PFSK-1 (cell line): ENCODE data around the gene DRD3.
A peak's percentile ranks its signal among the peaks of the same experiment; 100 is the strongest.

ENCODE experiments used
- FOXP2 ChIP-seq: optimal IDR thresholded peaks from 2 replicates; pipeline ENCODE3; 2011; ENCODE audit warnings: borderline replicate concordance, control low read depth, inconsistent platforms; ENCODE audit not compliant: insufficient read depth; ENCODE audit errors: extremely low read length, extremely low read depth
- POLR2AphosphoS5 ChIP-seq: IDR thresholded peaks from 2 replicates; pipeline ENCODE4 v1.6.1; 2012; ENCODE audit warnings: low read depth, mild to moderate bottlenecking, control low read depth, low read length, moderate library complexity
- SIN3A ChIP-seq: IDR thresholded peaks from 2 replicates; pipeline ENCODE4 v1.6.1; 2012; ENCODE audit warnings: mild to moderate bottlenecking, low read length, moderate library complexity, borderline replicate concordance; ENCODE audit not compliant: insufficient read depth
- TAF1 ChIP-seq: IDR thresholded peaks from 2 replicates; pipeline ENCODE4 v1.6.1; 2012; ENCODE audit warnings: low read length, control low read depth, borderline replicate concordance; ENCODE audit not compliant: insufficient read depth
- TF ChIP-seq, protein P1 (sequence below), 2 experiments: IDR thresholded peaks; 2 replicates each; pipeline versions ENCODE4 v1.6.1 to v1.8.0; 2011 to 2012; ENCODE audit warnings: low read depth in 2 of 2, low read length in 2 of 2, control low read depth in 1 of 2, inconsistent platforms in 1 of 2, mild to moderate bottlenecking in 1 of 2, moderate library complexity in 1 of 2; ENCODE audit not compliant: insufficient read depth in 1 of 2

DRD3 gene

DNA sequence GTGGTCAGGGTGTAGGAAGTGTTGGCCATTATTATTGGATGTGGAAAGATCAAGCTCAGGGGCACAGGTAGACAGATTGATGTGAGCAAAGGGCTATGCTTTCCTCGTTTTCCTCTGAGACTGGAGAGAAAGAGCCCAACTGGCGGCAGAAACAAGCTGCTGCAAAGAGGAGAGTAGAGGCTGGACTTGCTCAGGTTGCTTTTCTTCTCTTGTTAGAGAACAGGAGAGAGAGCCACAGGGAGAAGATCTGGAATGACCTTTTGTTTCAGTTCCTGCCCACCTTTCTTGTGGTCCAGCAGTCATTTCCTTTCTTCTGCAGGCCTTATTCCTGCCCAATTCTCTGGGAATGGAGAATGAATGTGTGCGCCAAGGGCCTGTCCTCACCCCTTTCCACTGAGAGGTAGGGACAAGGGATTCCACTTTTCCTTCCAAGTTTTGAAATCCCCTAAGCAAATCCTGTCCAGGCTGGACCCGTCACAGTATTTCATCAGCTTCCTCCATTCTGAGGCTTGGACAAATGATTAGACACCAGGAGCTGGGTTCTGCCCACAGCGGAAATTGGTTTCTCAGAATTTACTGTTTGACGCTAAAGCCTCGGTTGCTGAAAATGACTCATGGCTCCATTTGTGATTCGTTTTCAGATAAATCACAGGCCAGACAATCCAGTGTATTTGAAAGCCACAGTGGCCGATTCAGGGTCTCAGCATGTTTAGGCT, 42.5 kb upstream of the DRD3 start:
- TF ChIP-seq, protein P1, sequence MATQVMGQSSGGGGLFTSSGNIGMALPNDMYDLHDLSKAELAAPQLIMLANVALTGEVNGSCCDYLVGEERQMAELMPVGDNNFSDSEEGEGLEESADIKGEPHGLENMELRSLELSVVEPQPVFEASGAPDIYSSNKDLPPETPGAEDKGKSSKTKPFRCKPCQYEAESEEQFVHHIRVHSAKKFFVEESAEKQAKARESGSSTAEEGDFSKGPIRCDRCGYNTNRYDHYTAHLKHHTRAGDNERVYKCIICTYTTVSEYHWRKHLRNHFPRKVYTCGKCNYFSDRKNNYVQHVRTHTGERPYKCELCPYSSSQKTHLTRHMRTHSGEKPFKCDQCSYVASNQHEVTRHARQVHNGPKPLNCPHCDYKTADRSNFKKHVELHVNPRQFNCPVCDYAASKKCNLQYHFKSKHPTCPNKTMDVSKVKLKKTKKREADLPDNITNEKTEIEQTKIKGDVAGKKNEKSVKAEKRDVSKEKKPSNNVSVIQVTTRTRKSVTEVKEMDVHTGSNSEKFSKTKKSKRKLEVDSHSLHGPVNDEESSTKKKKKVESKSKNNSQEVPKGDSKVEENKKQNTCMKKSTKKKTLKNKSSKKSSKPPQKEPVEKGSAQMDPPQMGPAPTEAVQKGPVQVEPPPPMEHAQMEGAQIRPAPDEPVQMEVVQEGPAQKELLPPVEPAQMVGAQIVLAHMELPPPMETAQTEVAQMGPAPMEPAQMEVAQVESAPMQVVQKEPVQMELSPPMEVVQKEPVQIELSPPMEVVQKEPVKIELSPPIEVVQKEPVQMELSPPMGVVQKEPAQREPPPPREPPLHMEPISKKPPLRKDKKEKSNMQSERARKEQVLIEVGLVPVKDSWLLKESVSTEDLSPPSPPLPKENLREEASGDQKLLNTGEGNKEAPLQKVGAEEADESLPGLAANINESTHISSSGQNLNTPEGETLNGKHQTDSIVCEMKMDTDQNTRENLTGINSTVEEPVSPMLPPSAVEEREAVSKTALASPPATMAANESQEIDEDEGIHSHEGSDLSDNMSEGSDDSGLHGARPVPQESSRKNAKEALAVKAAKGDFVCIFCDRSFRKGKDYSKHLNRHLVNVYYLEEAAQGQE (IDR thresholded peaks at IDR 0.05; ENCODE audit: insufficient read depth in 1 of 2, low read depth in 2 of 2, low read length in 2 of 2) = no peak
- no peak for TF ChIP-seq FOXP2
- TF ChIP-seq SIN3A = 0 out of 2 replicates have a peak, but pooled peaks have one; percentile 11
- no peak for TF ChIP-seq TAF1

DNA sequence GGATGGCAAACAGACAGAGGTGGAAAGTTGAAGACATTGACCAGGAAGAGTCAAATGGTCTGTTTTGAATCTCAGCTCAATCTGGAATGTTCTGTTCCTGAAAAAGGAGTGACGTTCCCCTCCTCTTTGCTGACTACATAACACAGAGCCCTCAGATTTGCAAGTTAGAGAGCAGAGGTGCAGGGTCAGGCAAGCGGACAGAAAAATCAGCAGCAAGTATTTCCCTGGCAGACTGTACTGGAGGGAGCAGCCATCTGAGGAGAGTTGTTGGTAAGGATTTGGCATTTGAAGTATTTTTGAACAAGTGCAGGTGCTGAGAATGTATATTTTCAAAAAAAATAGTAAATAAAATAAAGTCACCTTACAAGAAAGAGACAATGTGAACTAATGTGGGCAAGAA, 40.9 kb upstream of the DRD3 start:
- TF ChIP-seq, protein P1 (IDR thresholded peaks at IDR 0.05; ENCODE audit: insufficient read depth in 1 of 2, low read depth in 2 of 2, low read length in 2 of 2) = no peak
- TF ChIP-seq TAF1 (no peak), SIN3A (no peak), FOXP2 (no peak), POLR2AphosphoS5 (no peak)

DNA sequence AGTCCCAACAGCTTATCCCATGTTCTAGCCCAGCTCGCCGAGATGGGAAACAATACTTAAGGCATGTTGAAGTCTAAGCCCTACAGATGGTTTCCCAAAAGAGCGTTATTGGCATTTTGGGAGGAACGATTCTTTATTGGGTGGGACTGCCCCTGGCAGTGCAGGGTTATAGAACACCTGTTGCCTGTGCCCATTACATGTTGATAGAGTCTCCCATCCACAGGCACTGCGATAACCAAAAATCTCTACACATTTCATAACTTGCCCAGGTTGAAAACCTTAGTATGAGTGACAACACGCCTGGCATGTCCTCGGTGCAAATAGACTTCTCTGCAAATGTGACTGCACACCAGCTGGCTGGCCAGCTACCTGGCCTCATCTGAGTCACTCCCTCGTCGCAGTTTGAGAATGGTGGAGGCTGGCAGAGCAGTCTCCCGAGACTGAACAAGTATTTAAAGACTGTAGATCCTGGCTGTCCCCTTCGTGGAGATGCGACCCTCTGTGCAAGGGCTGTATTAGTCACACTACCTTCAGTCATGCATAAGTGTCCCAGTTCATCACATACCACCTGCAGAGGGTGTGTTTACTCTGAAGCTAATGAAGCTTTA, 39.8 kb upstream of the DRD3 start:
- TF ChIP-seq TAF1 (no peak), FOXP2 (no peak), SIN3A (no peak), POLR2AphosphoS5 (no peak)
- TF ChIP-seq, protein P1 (IDR thresholded peaks at IDR 0.05; ENCODE audit: insufficient read depth in 1 of 2, low read depth in 2 of 2, low read length in 2 of 2) = no peak

DNA sequence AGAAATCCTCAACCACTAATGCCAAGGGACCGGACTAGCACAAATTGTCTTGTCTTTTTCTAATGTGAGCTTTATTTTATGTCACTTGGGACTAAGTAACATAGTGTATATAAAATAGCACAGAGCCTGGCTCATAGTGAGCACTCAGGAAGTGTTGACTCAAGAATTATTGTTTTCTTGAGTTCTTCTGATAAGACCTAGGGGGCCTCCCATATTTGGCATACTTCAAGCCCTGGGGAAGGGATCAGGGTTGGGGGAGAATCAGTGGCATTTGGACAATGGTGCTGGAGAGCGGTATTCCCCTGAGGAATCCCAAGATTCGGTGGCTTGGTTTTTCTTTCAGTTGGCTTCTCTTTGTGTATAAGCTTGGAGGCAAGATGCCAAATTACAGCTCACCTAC, 39.2 kb upstream of the DRD3 start:
- TF ChIP-seq FOXP2 (no peak), POLR2AphosphoS5 (no peak), SIN3A (no peak), TAF1 (no peak)
- TF ChIP-seq, protein P1 (IDR thresholded peaks at IDR 0.05; ENCODE audit: insufficient read depth in 1 of 2, low read depth in 2 of 2, low read length in 2 of 2) = no peak
